H9 (cell line): ENCODE results near the gene EEF2K. TPM values are rescaled to one million over a fixed set of nuclear protein-coding genes. Genes with fewer than 3 reads are reported as not detected.

ENCODE experiments used
- DNase-seq: peaks from one replicate; pipeline ENCODE4 v3.0.0-alpha.2; 2017
- H2AFZ ChIP-seq: one replicate; pipeline ENCODE4 v1.6.1; 2013; ENCODE audit warnings: mild to moderate bottlenecking, low read length, control low read depth, moderate library complexity
- H2AK5ac ChIP-seq: 2 replicates; pipeline ENCODE4 v1.6.1; 2013; ENCODE audit warnings: low read length, control low read depth, mixed read lengths; ENCODE audit not compliant: insufficient read length
- H2BK120ac ChIP-seq: one replicate; pipeline ENCODE4 v1.6.1; 2013; ENCODE audit warnings: low read depth, mild to moderate bottlenecking, low read length, control low read depth, inconsistent platforms; ENCODE audit not compliant: poor library complexity, severe bottlenecking
- H2BK12ac ChIP-seq: 2 replicates; pipeline ENCODE4 v1.6.1; 2013; ENCODE audit warnings: low read length, control low read depth, mixed read lengths, low read depth; ENCODE audit not compliant: insufficient read length
- H2BK15ac ChIP-seq: 2 replicates; pipeline ENCODE4 v1.6.1; 2013; ENCODE audit warnings: low read depth, low read length, control low read depth
- H2BK20ac ChIP-seq: one replicate; pipeline ENCODE4 v1.6.1; 2013; ENCODE audit warnings: low read depth, mild to moderate bottlenecking, low read length, control low read depth, inconsistent platforms; ENCODE audit not compliant: poor library complexity, severe bottlenecking
- H2BK5ac ChIP-seq: 2 replicates; pipeline ENCODE4 v1.6.1; 2013; ENCODE audit warnings: low read length, control low read depth, mixed read lengths; ENCODE audit not compliant: insufficient read length
- H3K14ac ChIP-seq: 2 replicates; pipeline ENCODE4 v1.6.1; 2013; ENCODE audit warnings: low read length, control low read depth; ENCODE audit not compliant: insufficient read depth
- H3K18ac ChIP-seq: 2 replicates; pipeline ENCODE4 v1.6.1; 2013; ENCODE audit warnings: low read depth, mild to moderate bottlenecking, mixed read lengths, low read length, control low read depth; ENCODE audit not compliant: insufficient read length
- H3K23ac ChIP-seq: 2 replicates; pipeline ENCODE4 v1.6.1; 2013; ENCODE audit warnings: low read length, control low read depth, mixed read lengths, low read depth; ENCODE audit not compliant: insufficient read length
- H3K23me2 ChIP-seq: 2 replicates; pipeline ENCODE4 v1.6.1; 2013; ENCODE audit warnings: low read depth, mild to moderate bottlenecking, mixed read lengths, low read length, control low read depth; ENCODE audit not compliant: insufficient read length, poor library complexity, severe bottlenecking
- H3K27ac ChIP-seq: 2 replicates; pipeline ENCODE4 v1.5.1; 2013; ENCODE audit warnings: low read length, control low read depth, mixed read lengths, low read depth; ENCODE audit not compliant: insufficient read length
- H3K27me3 ChIP-seq: 2 replicates; pipeline ENCODE4 v1.6.1; 2013; ENCODE audit warnings: low read length, control low read depth, inconsistent platforms; ENCODE audit not compliant: insufficient read depth
- H3K4ac ChIP-seq: 2 replicates; pipeline ENCODE4 v1.6.1; 2013; ENCODE audit warnings: low read depth, mild to moderate bottlenecking, control low read depth, inconsistent platforms, low read length, moderate library complexity
- H3K4me1 ChIP-seq: 2 replicates; pipeline ENCODE4 v1.6.1; 2013; ENCODE audit warnings: low read length, control low read depth, inconsistent platforms; ENCODE audit not compliant: insufficient read depth
- H3K4me2 ChIP-seq: 2 replicates; pipeline ENCODE4 v1.6.1; 2013; ENCODE audit warnings: low read length, control low read depth, mixed read lengths; ENCODE audit not compliant: insufficient read length, insufficient read depth
- H3K56ac ChIP-seq: 2 replicates; pipeline ENCODE4 v1.6.1; 2013; ENCODE audit warnings: low read depth, mild to moderate bottlenecking, mixed read lengths, low read length, control low read depth; ENCODE audit not compliant: insufficient read length
- H3K79me1 ChIP-seq: 2 replicates; pipeline ENCODE4 v1.6.1; 2013; ENCODE audit warnings: low read depth, mild to moderate bottlenecking, moderate library complexity, low read length, control low read depth, inconsistent platforms; ENCODE audit not compliant: insufficient read depth, poor library complexity, severe bottlenecking
- H3K79me2 ChIP-seq: 2 replicates; pipeline ENCODE4 v1.6.1; 2013; ENCODE audit warnings: low read length, control low read depth, inconsistent platforms; ENCODE audit not compliant: insufficient read depth
- H3K9ac ChIP-seq: 2 replicates; pipeline ENCODE4 v1.6.1; 2013; ENCODE audit warnings: low read length, control low read depth, mixed read lengths; ENCODE audit not compliant: insufficient read length; ENCODE audit errors: extremely low read depth
- H3K9me3 ChIP-seq: one replicate; pipeline ENCODE4 v1.6.1; 2013; ENCODE audit warnings: low read depth, low read length, inconsistent platforms; ENCODE audit not compliant: control insufficient read depth
- H3T11ph ChIP-seq: one replicate; pipeline ENCODE4 v1.6.1; 2013; ENCODE audit warnings: mild to moderate bottlenecking, low read length, control low read depth, inconsistent platforms
- H4K20me1 ChIP-seq: one replicate; pipeline ENCODE4 v1.6.1; 2013; ENCODE audit not compliant: control insufficient read depth, insufficient read length, insufficient read depth
- H4K5ac ChIP-seq: 2 replicates; pipeline ENCODE4 v1.6.1; 2013; ENCODE audit warnings: low read depth, mild to moderate bottlenecking, mixed read lengths, low read length, control low read depth; ENCODE audit not compliant: insufficient read length
- H4K8ac ChIP-seq: replicated peaks from 2 replicates; pipeline ENCODE4 v1.6.1; 2013; ENCODE audit warnings: low read length, control low read depth, mixed read lengths, low read depth; ENCODE audit not compliant: insufficient read length
- H4K91ac ChIP-seq: 2 replicates; pipeline ENCODE4 v1.6.1; 2013; ENCODE audit warnings: low read depth, mild to moderate bottlenecking, moderate library complexity, mixed read lengths, low read length, control low read depth; ENCODE audit not compliant: insufficient read length
- H3K27ac Mint-ChIP-seq, 3 experiments: 2 replicates in 2 of 3; 3 replicates in 1 of 3; pipeline ENCODE4 v1.8.0; 2020 to 2021; ENCODE audit warnings: mixed read lengths in 3 of 3, mild to moderate bottlenecking in 1 of 3, moderate library complexity in 1 of 3
- H3K27me3 Mint-ChIP-seq: 2 replicates; pipeline ENCODE4 v1.8.0; 2021; ENCODE audit warnings: low read depth, mild to moderate bottlenecking, moderate library complexity, mixed read lengths
- H3K36me3 Mint-ChIP-seq, 3 experiments: 2 replicates in 2 of 3; 3 replicates in 1 of 3; pipeline ENCODE4 v1.8.0; 2020 to 2021; ENCODE audit warnings: low read depth in 3 of 3, mixed read lengths in 3 of 3; ENCODE audit not compliant: insufficient read depth in 1 of 3
- H3K4me1 Mint-ChIP-seq, 2 experiments: 2 replicates each; pipeline ENCODE4 v1.8.0; 2020; ENCODE audit warnings: mixed read lengths in 2 of 2
- H3K4me3 Mint-ChIP-seq, 2 experiments: 2 replicates in 1 of 2; 3 replicates in 1 of 2; pipeline ENCODE4 v1.8.0; 2020 to 2021; ENCODE audit warnings: mild to moderate bottlenecking in 2 of 2, mixed read lengths in 2 of 2, moderate library complexity in 1 of 2
- H3K9me3 Mint-ChIP-seq, 2 experiments: 2 replicates in 1 of 2; 3 replicates in 1 of 2; pipeline ENCODE4 v1.8.0; 2020; ENCODE audit warnings: mild to moderate bottlenecking in 2 of 2, mixed read lengths in 2 of 2, moderate library complexity in 1 of 2
- total RNA-seq: library from RNA; stranded (reverse); gene quantifications from 2 replicates; pipeline ENCODE4 v1.2.1, GENCODE V29; 2021
- TF ChIP-seq, protein P1 (sequence below): fragments of 200-600 bp; sonication (generic); conservative IDR thresholded peaks from 3 replicates; pipeline ENCODE4 v1.8.0; 2021; ENCODE audit warnings: antibody characterized with exemption, mild to moderate bottlenecking

The EEF2K gene
- total RNA-seq, 1 experiment from 2014 or later: 20.7 TPM

- Histone ChIP-seq H3K9ac (no peak overlapping the region), H3K23me2 (peaks cover 3% of the 10 kb centered on the region), H3K4me2 (peak overlapping the region; percentile 53), H3K14ac (no peak overlapping the region), H2BK12ac (no peak overlapping the region), H2BK15ac (no peak overlapping the region), H3K79me2 (no peaks in the 10 kb centered on the region), H2BK5ac (no peak overlapping the region), H4K5ac (no peak overlapping the region), H4K91ac (no peak overlapping the region), H4K8ac (no peak overlapping the region), H3K23ac (no peak overlapping the region), H3K4me1 (no peaks in the 10 kb centered on the region; the same call in 1 of the 2 replicates), H2AFZ (no peak overlapping the region), H2BK120ac (no peak overlapping the region), H4K20me1 (no peaks in the 10 kb centered on the region), H2BK20ac (no peak overlapping the region), H3T11ph (no peak overlapping the region), H3K56ac (no peak overlapping the region), H2AK5ac (no peak overlapping the region), H3K27ac (no peak overlapping the region), H3K4ac (no peak overlapping the region), H3K79me1 (no peaks in the 10 kb centered on the region), H3K27me3 (no peaks in the 10 kb centered on the region), H3K18ac (no peak overlapping the region), H3K9me3 (no peaks in the 10 kb centered on the region)
- no peak for DNase-seq
- peaks cover 3 to 4% of the 10 kb centered on the region in 2 experiments; a peak in 3 of 5 replicates for H3K9me3 Mint-ChIP-seq
- peaks cover 0 to 2% (median 0%) of the 10 kb centered on the region in 3 experiments; a peak in 1 of 7 replicates for H3K36me3 Mint-ChIP-seq
- no peak overlapping the region; a peak in 1 of 7 replicates for H3K27ac Mint-ChIP-seq
- H3K27me3 Mint-ChIP-seq: peaks cover 2% of the 10 kb centered on the region; the same call in 1 of the 2 replicates
- H3K4me3 Mint-ChIP-seq: peak overlapping the region; percentile 80 to 90
- TF ChIP-seq, protein P1, sequence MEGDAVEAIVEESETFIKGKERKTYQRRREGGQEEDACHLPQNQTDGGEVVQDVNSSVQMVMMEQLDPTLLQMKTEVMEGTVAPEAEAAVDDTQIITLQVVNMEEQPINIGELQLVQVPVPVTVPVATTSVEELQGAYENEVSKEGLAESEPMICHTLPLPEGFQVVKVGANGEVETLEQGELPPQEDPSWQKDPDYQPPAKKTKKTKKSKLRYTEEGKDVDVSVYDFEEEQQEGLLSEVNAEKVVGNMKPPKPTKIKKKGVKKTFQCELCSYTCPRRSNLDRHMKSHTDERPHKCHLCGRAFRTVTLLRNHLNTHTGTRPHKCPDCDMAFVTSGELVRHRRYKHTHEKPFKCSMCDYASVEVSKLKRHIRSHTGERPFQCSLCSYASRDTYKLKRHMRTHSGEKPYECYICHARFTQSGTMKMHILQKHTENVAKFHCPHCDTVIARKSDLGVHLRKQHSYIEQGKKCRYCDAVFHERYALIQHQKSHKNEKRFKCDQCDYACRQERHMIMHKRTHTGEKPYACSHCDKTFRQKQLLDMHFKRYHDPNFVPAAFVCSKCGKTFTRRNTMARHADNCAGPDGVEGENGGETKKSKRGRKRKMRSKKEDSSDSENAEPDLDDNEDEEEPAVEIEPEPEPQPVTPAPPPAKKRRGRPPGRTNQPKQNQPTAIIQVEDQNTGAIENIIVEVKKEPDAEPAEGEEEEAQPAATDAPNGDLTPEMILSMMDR: no peak
- peaks cover 22 to 23% of the 10 kb centered on the region in 2 experiments for H3K4me1 Mint-ChIP-seq
These were observed 10.7 kb upstream of the EEF2K start for GRCh38 chr16:22195445-22195694.
